ENCODE results near the gene SARDH.
"Not testable (repeated sequence)": the region's sequence is repeated elsewhere in the genome, so short reads cannot be mapped to it uniquely, and the experiment has no call there.

The SARDH gene

GRCh38 chr9:133684121-133684935, 53.8 kb downstream of the SARDH start:
- no peak for DNase-seq (ENCODE audit: low spot score)

GRCh38 chr9:133683586-133684120, 54.5 kb downstream of the SARDH start:
- no peak for DNase-seq (ENCODE audit: low spot score)

GRCh38 chr9:133682818-133683585, 55.1 kb downstream of the SARDH start:
- no peak for DNase-seq (ENCODE audit: low spot score)

GRCh38 chr9:133681658-133682306, 56.4 kb downstream of the SARDH start:
- no peak for DNase-seq (ENCODE audit: low spot score)

GRCh38 chr9:133680976-133681657, 57.0 kb downstream of the SARDH start:
- no peak for DNase-seq (ENCODE audit: low spot score)

GRCh38 chr9:133680250-133680975, 57.7 kb downstream of the SARDH start:
- DNase-seq (ENCODE audit: low spot score) = no peak

GRCh38 chr9:133679466-133680061, 58.6 kb downstream of the SARDH start:
- no peak for DNase-seq (ENCODE audit: low spot score)

GRCh38 chr9:133679056-133679455, 59.1 kb downstream of the SARDH start:
- DNase-seq (ENCODE audit: low spot score) = no peak

GRCh38 chr9:133677126-133678010, 60.8 kb downstream of the SARDH start:
- DNase-seq (ENCODE audit: low spot score) = no peak

GRCh38 chr9:133676450-133676849, 61.7 kb downstream of the SARDH start:
- no peak for DNase-seq (ENCODE audit: low spot score)

GRCh38 chr9:133675796-133676195, 62.4 kb downstream of the SARDH start:
- not testable (repeated sequence) for DNase-seq (ENCODE audit: low spot score)

- no peak for DNase-seq (ENCODE audit: low spot score)
Measured at GRCh38 chr9:133674091-133674490, 64.1 kb downstream of the SARDH start.

- no peak for DNase-seq (ENCODE audit: low spot score)
Measured at GRCh38 chr9:133673258-133673655, 64.9 kb downstream of the SARDH start.

GRCh38 chr9:133672503-133673257, 65.5 kb downstream of the SARDH start:
- DNase-seq (ENCODE audit: low spot score) = no peak

GRCh38 chr9:133671371-133671770, 66.8 kb downstream of the SARDH start:
- DNase-seq (ENCODE audit: low spot score) = no peak

- no peak for DNase-seq (ENCODE audit: low spot score)
Measured at GRCh38 chr9:133670466-133670865, 67.7 kb downstream of the SARDH start.

GRCh38 chr9:133669182-133669801, 68.9 kb downstream of the SARDH start:
- no peak for DNase-seq (ENCODE audit: low spot score)

- no peak for DNase-seq (ENCODE audit: low spot score)
Measured at GRCh38 chr9:133667759-133668450, 70.2 kb downstream of the SARDH start.

All from COLO829 (cell line).